ENCODE data around the gene HYLS1.

DNA sequence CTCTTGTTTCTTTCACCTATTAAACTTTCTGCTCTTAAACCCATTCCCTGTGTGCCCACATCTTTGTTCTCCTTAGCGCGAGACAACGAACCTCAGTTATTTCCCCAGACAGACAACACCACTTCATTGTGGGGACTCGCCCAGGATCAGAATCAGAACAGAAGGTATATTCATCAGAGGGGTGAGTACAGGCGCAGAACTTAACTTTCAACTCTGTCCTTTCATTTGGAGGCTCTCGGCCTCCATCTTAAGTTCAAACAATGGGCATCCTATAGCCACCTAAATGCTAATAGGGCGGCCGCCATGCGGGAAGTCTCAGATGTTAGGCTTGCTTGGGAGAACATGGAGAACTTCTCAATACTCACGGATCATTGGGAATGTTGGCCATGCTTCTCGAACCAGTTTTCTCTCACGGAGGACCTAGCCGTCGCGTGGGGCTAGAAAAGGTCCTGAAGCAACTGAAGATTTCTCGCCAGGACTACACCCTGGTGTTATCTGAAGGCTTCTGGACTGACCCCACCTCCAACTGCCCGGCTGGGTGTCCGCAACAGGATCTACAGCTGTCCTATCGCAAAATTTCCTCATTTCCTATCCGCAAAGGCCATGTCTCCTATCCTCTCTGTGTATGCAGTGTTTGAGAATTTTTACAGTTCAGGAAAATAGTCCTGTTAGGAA, 13.4 kb upstream of the HYLS1 start:
- TF ChIP-seq, protein P1, sequence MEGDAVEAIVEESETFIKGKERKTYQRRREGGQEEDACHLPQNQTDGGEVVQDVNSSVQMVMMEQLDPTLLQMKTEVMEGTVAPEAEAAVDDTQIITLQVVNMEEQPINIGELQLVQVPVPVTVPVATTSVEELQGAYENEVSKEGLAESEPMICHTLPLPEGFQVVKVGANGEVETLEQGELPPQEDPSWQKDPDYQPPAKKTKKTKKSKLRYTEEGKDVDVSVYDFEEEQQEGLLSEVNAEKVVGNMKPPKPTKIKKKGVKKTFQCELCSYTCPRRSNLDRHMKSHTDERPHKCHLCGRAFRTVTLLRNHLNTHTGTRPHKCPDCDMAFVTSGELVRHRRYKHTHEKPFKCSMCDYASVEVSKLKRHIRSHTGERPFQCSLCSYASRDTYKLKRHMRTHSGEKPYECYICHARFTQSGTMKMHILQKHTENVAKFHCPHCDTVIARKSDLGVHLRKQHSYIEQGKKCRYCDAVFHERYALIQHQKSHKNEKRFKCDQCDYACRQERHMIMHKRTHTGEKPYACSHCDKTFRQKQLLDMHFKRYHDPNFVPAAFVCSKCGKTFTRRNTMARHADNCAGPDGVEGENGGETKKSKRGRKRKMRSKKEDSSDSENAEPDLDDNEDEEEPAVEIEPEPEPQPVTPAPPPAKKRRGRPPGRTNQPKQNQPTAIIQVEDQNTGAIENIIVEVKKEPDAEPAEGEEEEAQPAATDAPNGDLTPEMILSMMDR (IDR thresholded peaks at IDR 0.05; ENCODE audit: borderline replicate concordance, extremely low read depth, low read length, poor library complexity, severe bottlenecking), result no peak
- no peak for TF ChIP-seq EZH2 (IDR thresholded peaks at IDR 0.05; ENCODE audit: borderline replicate concordance, low read depth, low read length, severe bottlenecking)
